CD4-positive, alpha-beta T cell treated with Interleukin-6 at 100 ng/mL for 8 hours (primary cell): Measurements from ENCODE around the gene FOXI3.

ENCODE experiments used
- DNase-seq: peaks from one replicate; pipeline ENCODE4 v3.0.0-alpha.2; 2020; ENCODE audit warnings: mixed read lengths, low spot score

The FOXI3 gene

GRCh38 chr2:88452565-88452905 lies at the start of gene FOXI3:
Gene FOXI3 (minus strand): TSS chr2:88452693. CDS start chr2:88452535, 158 bp downstream.
- no peak for DNase-seq

DNA sequence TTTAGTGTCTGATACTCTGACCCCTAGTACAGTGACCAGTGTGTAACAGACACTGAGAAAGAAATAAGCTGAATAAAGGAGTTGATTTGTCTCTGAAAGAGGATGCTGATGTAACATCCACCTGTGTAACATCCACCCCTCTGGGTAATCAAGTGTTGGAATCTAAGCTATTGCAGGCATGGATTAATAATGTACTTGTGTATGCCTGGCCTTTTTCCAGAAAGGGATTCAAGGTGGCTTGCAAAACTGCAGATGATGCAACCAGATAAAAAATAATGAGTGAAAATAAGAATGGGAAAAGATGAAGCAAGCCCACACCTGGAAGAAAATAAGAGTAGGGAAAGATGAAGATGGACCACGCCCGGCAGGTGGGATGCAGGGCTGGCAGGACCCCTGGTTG lies 48.2 kb upstream of the FOXI3 start:
- no peak for DNase-seq

- DNase-seq: no peak
Observed at GRCh38 chr2:88499204-88499603, 46.7 kb upstream of the FOXI3 start.

- no peak for DNase-seq
Observed at GRCh38 chr2:88493481-88493880, 41.0 kb upstream of the FOXI3 start.

- DNase-seq: no peak
Observed at GRCh38 chr2:88492002-88492401, 39.5 kb upstream of the FOXI3 start.

DNA sequence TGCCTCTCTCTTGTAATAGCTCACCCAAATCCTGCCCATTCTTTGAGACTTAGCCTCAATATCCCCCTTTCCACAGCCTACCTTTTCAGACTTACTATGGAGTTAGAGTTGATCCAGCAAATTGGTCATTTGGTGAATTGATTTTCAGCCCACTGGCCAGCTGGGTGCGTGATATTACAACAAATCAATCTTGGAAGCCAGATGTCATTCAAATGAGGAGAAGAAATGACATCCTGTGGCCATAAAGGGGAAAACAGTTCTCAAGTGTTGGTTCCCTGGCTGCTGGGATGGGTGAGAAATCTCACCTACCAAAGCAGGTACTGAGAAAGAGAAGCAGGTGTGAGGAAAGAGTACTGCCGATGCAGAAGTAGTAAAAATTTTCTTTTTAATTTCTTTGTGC lies 36.7 kb upstream of the FOXI3 start:
- DNase-seq: no peak

- no peak for DNase-seq
Observed at GRCh38 chr2:88483200-88483599, 30.7 kb upstream of the FOXI3 start.

DNA sequence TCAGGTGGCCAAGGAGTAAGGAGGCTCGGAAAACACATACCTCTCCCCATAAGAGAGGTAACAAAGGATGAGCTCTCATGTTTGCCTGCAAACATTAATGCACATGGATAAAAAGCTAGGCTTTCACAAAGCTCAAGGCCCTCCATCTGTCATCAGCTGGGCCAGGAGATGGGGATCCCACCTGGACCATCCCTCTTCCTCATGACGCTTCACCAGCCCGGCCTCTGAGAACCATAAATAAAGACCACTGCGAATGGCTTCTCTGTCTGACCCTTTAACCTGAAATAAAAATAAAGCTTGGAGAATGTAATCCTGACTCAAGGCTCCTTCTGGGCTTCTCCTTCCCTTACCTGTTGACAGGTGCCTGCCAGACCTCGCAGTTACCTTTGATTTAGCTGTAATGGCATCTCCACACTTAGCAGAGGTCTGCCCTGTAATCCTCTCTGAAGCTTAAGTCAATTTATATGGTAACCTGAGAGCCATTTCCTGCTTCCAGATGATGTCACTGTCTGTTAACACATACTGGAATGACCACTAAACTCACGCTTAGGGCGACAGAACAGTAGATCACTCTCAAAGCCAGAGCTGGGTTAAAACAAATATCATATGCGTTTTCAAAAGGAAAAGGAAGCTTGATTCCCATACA lies 29.3 kb upstream of the FOXI3 start:
- no peak for DNase-seq

GRCh38 chr2:88472811-88473210 lies 20.3 kb upstream of the FOXI3 start:
- no peak for DNase-seq

- no peak for DNase-seq
Observed at GRCh38 chr2:88471083-88471942, 18.8 kb upstream of the FOXI3 start.

DNA sequence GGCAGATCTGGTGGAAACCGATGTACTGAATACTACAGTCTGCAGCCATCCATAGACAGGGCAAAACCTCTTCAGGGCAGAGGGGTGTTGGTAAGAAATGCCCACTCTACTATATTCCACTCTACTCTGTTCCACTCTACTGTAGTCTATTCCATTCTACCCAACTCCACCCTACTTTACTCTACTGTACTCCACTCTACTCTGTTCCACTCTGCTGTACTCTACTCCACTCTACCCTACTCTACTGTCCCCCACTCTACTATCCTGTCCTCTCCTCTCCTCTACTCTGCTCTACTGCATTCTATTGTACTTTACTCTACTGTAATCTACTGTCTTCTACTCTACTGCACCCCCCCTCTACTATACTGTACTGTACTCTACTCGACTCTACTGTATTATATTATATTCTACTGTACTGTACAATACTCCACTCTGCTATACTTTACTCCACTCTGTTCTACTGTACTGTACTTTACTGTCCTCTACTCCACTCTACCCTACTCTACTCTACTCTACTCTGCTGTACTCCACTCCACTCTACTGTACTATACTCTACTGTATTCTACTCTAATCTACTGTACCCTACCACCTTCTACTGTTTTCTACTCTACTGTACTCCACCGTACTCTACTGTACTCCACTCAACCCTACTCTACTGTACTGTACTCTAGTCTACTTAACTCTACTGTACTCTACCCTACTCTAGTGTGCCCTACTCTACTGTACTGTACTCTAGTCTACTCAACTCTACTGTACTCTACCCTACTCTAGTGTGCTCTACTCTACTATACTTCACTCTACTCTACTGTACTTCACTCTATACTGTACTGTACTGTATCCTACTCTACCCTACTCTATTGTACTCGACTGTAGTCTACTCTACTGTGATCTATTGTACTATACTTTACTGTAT lies 17.0 kb upstream of the FOXI3 start:
- DNase-seq: no peak

- no peak for DNase-seq
Observed at GRCh38 chr2:88464153-88464552, 11.7 kb upstream of the FOXI3 start.

DNA sequence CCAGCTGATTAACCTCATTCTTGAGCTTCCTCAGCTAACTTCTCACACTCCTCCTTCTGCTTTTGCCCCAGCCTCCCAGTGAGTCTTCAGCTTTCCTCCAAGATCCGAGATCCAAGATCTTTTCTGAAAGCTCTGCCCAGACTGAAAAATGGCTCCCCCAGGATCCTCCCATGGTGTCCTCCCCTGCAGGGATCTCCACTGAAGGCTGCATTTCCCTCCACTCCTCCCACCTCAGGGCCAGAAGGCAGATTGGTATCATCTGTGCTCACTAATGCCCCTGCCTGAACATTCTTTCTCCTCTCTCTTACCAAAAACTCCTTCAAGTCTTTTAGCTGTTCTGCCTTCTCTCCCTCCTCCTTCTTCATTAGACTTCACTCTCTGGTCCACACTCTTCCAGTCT lies 6.1 kb upstream of the FOXI3 start:
- DNase-seq: no peak

- no peak for DNase-seq
Observed at GRCh38 chr2:88452980-88453582, 588 bp upstream of the FOXI3 start.

GRCh38 chr2:88451811-88452564 lies 505 bp downstream of the FOXI3 start:
- DNase-seq: no peak

DNA sequence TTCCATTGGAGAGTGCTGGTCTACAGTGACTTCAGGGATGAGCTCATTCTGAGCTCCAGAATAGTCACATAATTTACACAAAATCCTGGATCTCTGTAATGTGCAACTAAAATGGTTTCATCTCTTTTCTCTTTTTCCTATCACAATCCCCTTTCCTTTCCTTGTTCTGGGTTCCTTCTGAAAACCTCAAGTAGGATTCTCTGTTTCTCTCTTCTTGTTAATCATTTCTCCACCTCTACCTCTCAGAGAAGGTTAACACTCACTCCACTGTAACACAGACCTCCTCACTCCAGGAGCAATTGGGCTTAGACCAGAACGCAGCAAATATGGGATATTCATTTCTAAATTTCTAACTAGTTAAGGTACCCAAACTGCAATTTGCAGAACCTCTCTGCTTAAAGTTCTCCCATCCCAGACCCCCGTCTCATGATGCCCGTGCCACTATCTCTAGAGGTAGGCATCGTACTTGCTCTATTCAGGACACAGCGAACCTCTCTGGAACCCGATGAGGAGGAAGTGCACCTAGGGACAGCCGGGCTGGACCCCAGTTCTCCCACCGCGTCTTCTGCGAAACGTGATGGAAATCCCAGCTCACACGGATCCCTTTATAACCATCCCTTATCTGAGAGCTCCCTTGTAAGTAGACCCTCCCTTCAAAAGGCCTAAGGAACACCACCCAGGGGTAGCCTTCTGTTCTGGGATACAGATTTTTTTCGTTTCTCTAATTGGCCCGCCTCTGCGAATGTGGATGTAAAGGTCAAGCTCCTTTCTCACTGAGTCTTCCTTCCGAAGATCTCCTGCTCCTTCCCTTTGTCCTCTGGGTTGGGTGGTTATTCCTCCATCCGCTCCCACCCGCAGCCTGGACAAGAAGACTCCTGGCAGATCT lies 1.3 kb downstream of the FOXI3 start:
- no peak for DNase-seq

GRCh38 chr2:88450186-88450585 lies 2.3 kb downstream of the FOXI3 start:
- no peak for DNase-seq

- DNase-seq: no peak
Observed at GRCh38 chr2:88448248-88448647, 4.2 kb downstream of the FOXI3 start.

DNA sequence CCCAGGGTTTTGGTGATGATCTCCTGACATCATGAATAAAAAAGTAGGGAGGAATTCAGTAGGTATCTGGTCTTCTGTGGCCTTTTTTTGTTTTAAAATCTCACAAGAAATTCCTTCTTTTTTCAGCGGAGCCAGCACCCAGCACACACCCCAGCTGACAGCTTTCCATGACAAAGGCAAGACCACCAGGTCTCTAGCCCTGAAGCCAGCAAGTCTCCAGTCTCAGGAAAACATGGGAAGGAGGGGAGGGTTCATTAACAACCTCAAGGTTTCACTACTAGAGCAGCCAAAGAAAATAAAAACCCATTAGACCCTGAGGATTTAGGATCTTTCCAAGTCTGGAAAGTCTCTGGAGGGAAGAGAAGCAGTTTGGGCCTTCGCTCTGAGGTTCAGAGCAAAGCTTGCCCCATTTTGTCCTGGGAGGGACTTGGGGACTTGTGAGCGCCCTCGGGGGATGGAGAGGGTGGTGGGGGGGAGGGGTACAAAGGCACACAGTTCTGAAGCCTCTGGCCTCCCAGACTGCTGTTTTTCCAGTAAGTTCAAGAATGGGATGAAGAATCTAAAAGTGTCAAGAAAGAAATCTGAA lies 9.0 kb downstream of the FOXI3 start:
- no peak for DNase-seq

DNA sequence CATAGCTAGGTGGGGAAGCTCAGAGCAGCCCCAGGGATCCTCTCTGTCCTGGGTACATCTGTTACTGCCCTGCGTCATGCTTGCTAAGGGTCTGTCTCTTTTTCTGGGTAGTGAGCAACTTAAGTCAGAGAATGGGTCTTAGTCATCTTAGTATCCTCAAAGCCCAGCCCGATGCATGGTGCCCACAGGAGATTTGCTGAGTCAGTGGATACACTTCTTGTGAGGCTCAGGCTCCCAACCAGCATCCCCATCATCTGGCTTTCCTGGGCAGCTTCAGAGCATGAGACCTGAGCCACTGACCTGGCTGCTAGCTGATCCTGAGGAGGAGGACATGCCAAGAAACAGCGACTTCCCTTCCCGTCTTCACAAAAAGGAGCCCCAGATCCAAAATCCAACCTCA lies 10.0 kb downstream of the FOXI3 start:
- no peak for DNase-seq
